Suppressor macrophage (primary cell): Measurements from ENCODE around the gene PATE3.

ENCODE experiments used
- DNase-seq, 4 experiments: peaks; one replicate each; pipeline ENCODE4 v3.0.0-alpha.2; 2020 to 2022
- total RNA-seq, 17 experiments: gene quantifications; one replicate each; lab custom pipeline; 2026; ENCODE audit warnings: mixed read lengths in 6 of 17, inconsistent platforms in 3 of 17; lab: John Stamatoyannopoulos, UW

The PATE3 gene
- total RNA-seq: 0 to 0.44 (median 0) reads per million in 17 experiments

- no peak for DNase-seq
These were observed at the start of gene PATE3 for GRCh38 chr11:125787827-125788226. TSS of gene PATE3 (plus strand) at chr11:125788127. CDS start at chr11:125788152, 25 bp downstream.

- no peak for DNase-seq
These were observed 47.3 kb upstream of the PATE3 start for GRCh38 chr11:125740617-125741016.

- no peak for DNase-seq
These were observed 44.2 kb upstream of the PATE3 start for GRCh38 chr11:125743681-125744080.

- no peak for DNase-seq
These were observed 41.9 kb upstream of the PATE3 start, which contains the start of gene PATE1 for GRCh38 chr11:125745979-125746378. TSS of gene PATE1 (plus strand) at chr11:125746279. CDS start at chr11:125746305, 26 bp downstream.

- no peak for DNase-seq
These were observed 37.3 kb upstream of the PATE3 start for GRCh38 chr11:125750629-125751028.

GRCh38 chr11:125756050-125756449, 31.9 kb upstream of the PATE3 start:
- DNase-seq: no peak

- DNase-seq: no peak
These were observed 25.5 kb upstream of the PATE3 start for GRCh38 chr11:125762445-125762844.

GRCh38 chr11:125763483-125763882, 24.4 kb upstream of the PATE3 start:
- DNase-seq: no peak

- DNase-seq: no peak
These were observed 21.7 kb upstream of the PATE3 start for GRCh38 chr11:125766251-125766650.

- DNase-seq: no peak
These were observed 19.4 kb upstream of the PATE3 start for GRCh38 chr11:125768336-125769046.

GRCh38 chr11:125770583-125770982, 17.3 kb upstream of the PATE3 start:
- no peak for DNase-seq

GRCh38 chr11:125772834-125773505, 15.0 kb upstream of the PATE3 start:
- no peak for DNase-seq

- DNase-seq: no peak
These were observed 14.4 kb upstream of the PATE3 start for GRCh38 chr11:125773516-125773915.

GRCh38 chr11:125777309-125777708, 10.6 kb upstream of the PATE3 start:
- DNase-seq: no peak

GRCh38 chr11:125778728-125779127, 9.2 kb upstream of the PATE3 start, which contains the start of gene PATE2:
TSS of gene PATE2 (minus strand) at chr11:125778828. CDS start at chr11:125778773, 55 bp downstream.
- no peak for DNase-seq

GRCh38 chr11:125784678-125785077, 3.2 kb upstream of the PATE3 start:
- no peak for DNase-seq

GRCh38 chr11:125790825-125791224, 2.9 kb downstream of the PATE3 start:
- no peak for DNase-seq

- no peak for DNase-seq
These were observed 9.7 kb downstream of the PATE3 start for GRCh38 chr11:125797641-125798040.

GRCh38 chr11:125799808-125800207, 11.9 kb downstream of the PATE3 start:
- no peak for DNase-seq

GRCh38 chr11:125802387-125802786, 14.5 kb downstream of the PATE3 start:
- no peak for DNase-seq

GRCh38 chr11:125807909-125808308, 20.0 kb downstream of the PATE3 start:
- no peak for DNase-seq

- DNase-seq: no peak
These were observed 45.1 kb downstream of the PATE3 start, which contains the start of gene PATE4 for GRCh38 chr11:125833016-125833415. TSS of gene PATE4 (plus strand) at chr11:125833316. CDS start at chr11:125833360, 44 bp downstream.

GRCh38 chr11:125835748-125836147, 47.8 kb downstream of the PATE3 start:
- no peak for DNase-seq
